Ovary (tissue), 9 donors: ENCODE results near the gene NFKBIZ. TPM values are rescaled to one million over a fixed set of nuclear protein-coding genes. Genes with fewer than 3 reads are reported as not detected.

Experiments
- DNase-seq, 5 donors: peaks; one replicate each; pipeline ENCODE4 v3.0.0-alpha.2; 2019 to 2020
- H3K27ac ChIP-seq, 2 donors: fragments of 200-600 bp; one replicate each; pipeline versions ENCODE4 v1.5.1 to v1.8.0; 2019 to 2022
- H3K27me3 ChIP-seq: fragments of 200-600 bp; one replicate; pipeline ENCODE4 v1.8.0; 2022
- H3K36me3 ChIP-seq: fragments of 200-600 bp; sonication (generic); one replicate; pipeline ENCODE4 v1.5.1; 2019
- H3K4me1 ChIP-seq: one replicate; pipeline ENCODE4 v1.8.1; 2013; ENCODE audit warnings: mild to moderate bottlenecking, moderate library complexity; ENCODE audit not compliant: insufficient read depth
- H3K4me3 ChIP-seq: fragments of 200-600 bp; sonication (generic); one replicate; pipeline ENCODE4 v1.5.1; 2017
- H3K9me3 ChIP-seq, 2 donors: fragments of 200-600 bp in 1 of 2; sonication (generic) in 1 of 2; one replicate each; pipeline versions ENCODE4 v1.5.1 to v1.8.1; 2013 to 2019; ENCODE audit warnings: mild to moderate bottlenecking in 1 of 2, moderate library complexity in 1 of 2
- CTCF ChIP-seq, 3 donors: fragments of 450-650 bp in 2 of 3; fragments of 200-600 bp in 1 of 3; IDR thresholded peaks; one replicate each; pipeline versions ENCODE4 v1.5.1 to v1.8.0; 2016 to 2022; ENCODE audit warnings: antibody characterized with exemption in 3 of 3, mild to moderate bottlenecking in 1 of 3
- EP300 ChIP-seq: sonication (generic); formaldehyde crosslinking; IDR thresholded peaks from one replicate; pipeline ENCODE4 v1.6.1; 2017; ENCODE audit warnings: antibody characterized with exemption
- POLR2A ChIP-seq: fragments of 450-650 bp; IDR thresholded peaks from one replicate; pipeline ENCODE4 v1.6.1; 2017; ENCODE audit warnings: antibody characterized with exemption, mild to moderate bottlenecking, moderate library complexity
- WGBS, 3 donors: extraction: QIAGEN DNeasy Blood & Tissue Kit in 1 of 3; methylation state at CpG; one replicate each; pipeline versions ENCODE4 v1.1.5 to v1.1.7; 2013 to 2017; 5-methylcytosine and 5-hydroxymethylcytosine counted together
- intact Hi-C, 4 donors: fragments of 100-400 bp; cut with DNase I; formaldehyde crosslinking; loops; one replicate each; pipeline versions ENCODE4 v1.11.0 to v1.15.1; 2022 to 2023
- polyA plus RNA-seq, 2 donors: library from polyadenylated mRNA; stranded (reverse); fragments of 200-250 nt in 1 of 2; fragments of 350-450 nt in 1 of 2; fragmentation: Illumina TruSeq in 1 of 2; extraction: RNeasy Lipid Tissue Mini Kit (QIAGEN cat#74804) in 1 of 2; gene quantifications; one replicate each; pipeline ENCODE4 v1.2.3, GENCODE V29; 2013 to 2014
- total RNA-seq, 7 donors: library from RNA; depleted of rRNA in 2 of 7; stranded (reverse); fragments of >200 nt in 2 of 7; fragmentation: NEBNext Ultra II Directional in 3 of 7; extraction: Animal tissue kit (Norgen Biotek cat#: 25700) in 3 of 7; gene quantifications; one replicate each; pipeline versions ENCODE4 v1.1.0 to v1.2.4, GENCODE V29; 2016 to 2023
- donor health status: DM: no; HTN: no; CAD: no; lungs with moderate emphysema.
- donor health status: DM: no; HTN: no; CAD: no.
- donor health status: Bipolar disorder and iron deficiency.
- donor health status: DM: yes; HTN: yes; CAD: no.
- donor health status: DM: no; HTN: no; CAD: no.
- donor health status: DM: yes; HTN: yes; CAD: no.

The NFKBIZ gene
- total and polyA plus RNA-seq, 9 donors, result 7.5 to 194 (median 42.0) TPM

GRCh38 chr3:101810022-101810418 is 39.3 kb upstream of the NFKBIZ start:
- H3K27ac ChIP-seq, result no peak overlapping the region
- H3K9me3 ChIP-seq, result no peaks in the 10 kb centered on the region
- intact Hi-C loops, result loop anchor here (2.0 to 10.0 kb wide), 4 partner anchors 412 to 1515 kb away; no protein-coding TSS in a partner anchor
- H3K4me1 ChIP-seq, result no peaks in the 10 kb centered on the region
- H3K4me3 ChIP-seq, result no peak overlapping the region
- no peaks in the 10 kb centered on the region for H3K36me3 ChIP-seq
- DNase-seq, result no peak
- TF ChIP-seq EP300 (no peak), POLR2A (no peak), CTCF (IDR thresholded peaks at IDR 0.05) (no peak)
- H3K27me3 ChIP-seq, result no peaks in the 10 kb centered on the region

GRCh38 chr3:101811875-101812274 is 37.4 kb upstream of the NFKBIZ start:
- Histone ChIP-seq H3K36me3 (no peaks in the 10 kb centered on the region), H3K4me3 (no peak overlapping the region), H3K27me3 (no peaks in the 10 kb centered on the region), H3K4me1 (no peaks in the 10 kb centered on the region), H3K27ac (no peak overlapping the region), H3K9me3 (no peaks in the 10 kb centered on the region)
- intact Hi-C loops, result loop anchor here (2.0 to 10.0 kb wide), 4 partner anchors 410 to 1513 kb away; no protein-coding TSS in a partner anchor
- 94 to 96% (median 94%) methylated on average over 2 of the region's 2 CpGs for WGBS, 3 donors
- no peak for DNase-seq
- TF ChIP-seq POLR2A (no peak), EP300 (no peak), CTCF (IDR thresholded peaks at IDR 0.05) (no peak)

- no peak overlapping the region for H3K4me3 ChIP-seq
- no peaks in the 10 kb centered on the region for H3K9me3 ChIP-seq
- no peaks in the 10 kb centered on the region for H3K27me3 ChIP-seq
- TF ChIP-seq POLR2A (no peak), EP300 (no peak), CTCF (IDR thresholded peaks at IDR 0.05) (no peak)
- intact Hi-C loops, result loop anchor here in 3 of 4 donors (5.0 to 10.0 kb wide), 3 partner anchors 409 to 1512 kb away; no protein-coding TSS in a partner anchor
- no peaks in the 10 kb centered on the region for H3K4me1 ChIP-seq
- H3K27ac ChIP-seq, result no peak overlapping the region
- DNase-seq, result no peak
- no peaks in the 10 kb centered on the region for H3K36me3 ChIP-seq
Observed at GRCh38 chr3:101812895-101813294, 36.4 kb upstream of the NFKBIZ start.

- no peak for DNase-seq
- TF ChIP-seq CTCF (IDR thresholded peaks at IDR 0.05) (peak; percentile 38 to 61 (median 43)), POLR2A (no peak), EP300 (no peak)
- no peaks in the 10 kb centered on the region for H3K36me3 ChIP-seq
- no peaks in the 10 kb centered on the region for H3K27me3 ChIP-seq
- intact Hi-C loops, result loop anchor here in 3 of 4 donors (5.0 to 10.0 kb wide), 3 partner anchors 408 to 1511 kb away; no protein-coding TSS in a partner anchor
- H3K9me3 ChIP-seq, result no peaks in the 10 kb centered on the region
- no peak overlapping the region for H3K27ac ChIP-seq
- 38 to 39% (median 38%) methylated on average over 7 of the region's 7 CpGs for WGBS, 3 donors
- H3K4me3 ChIP-seq, result no peak overlapping the region
- no peaks in the 10 kb centered on the region for H3K4me1 ChIP-seq
Observed at GRCh38 chr3:101813817-101814440, 35.4 kb upstream of the NFKBIZ start.
